RKO (cell line): ENCODE results near the gene SKI.

ENCODE experiments used
- DNase-seq: peaks from one replicate; pipeline ENCODE4 v3.0.0-alpha.2; 2016; ENCODE audit warnings: low spot score

The SKI gene

GRCh38 chr1:2352897-2353550, 124.9 kb downstream of the SKI start:
- DNase-seq, result no peak

GRCh38 chr1:2353551-2354438, 125.7 kb downstream of the SKI start:
- DNase-seq, result no peak

DNA sequence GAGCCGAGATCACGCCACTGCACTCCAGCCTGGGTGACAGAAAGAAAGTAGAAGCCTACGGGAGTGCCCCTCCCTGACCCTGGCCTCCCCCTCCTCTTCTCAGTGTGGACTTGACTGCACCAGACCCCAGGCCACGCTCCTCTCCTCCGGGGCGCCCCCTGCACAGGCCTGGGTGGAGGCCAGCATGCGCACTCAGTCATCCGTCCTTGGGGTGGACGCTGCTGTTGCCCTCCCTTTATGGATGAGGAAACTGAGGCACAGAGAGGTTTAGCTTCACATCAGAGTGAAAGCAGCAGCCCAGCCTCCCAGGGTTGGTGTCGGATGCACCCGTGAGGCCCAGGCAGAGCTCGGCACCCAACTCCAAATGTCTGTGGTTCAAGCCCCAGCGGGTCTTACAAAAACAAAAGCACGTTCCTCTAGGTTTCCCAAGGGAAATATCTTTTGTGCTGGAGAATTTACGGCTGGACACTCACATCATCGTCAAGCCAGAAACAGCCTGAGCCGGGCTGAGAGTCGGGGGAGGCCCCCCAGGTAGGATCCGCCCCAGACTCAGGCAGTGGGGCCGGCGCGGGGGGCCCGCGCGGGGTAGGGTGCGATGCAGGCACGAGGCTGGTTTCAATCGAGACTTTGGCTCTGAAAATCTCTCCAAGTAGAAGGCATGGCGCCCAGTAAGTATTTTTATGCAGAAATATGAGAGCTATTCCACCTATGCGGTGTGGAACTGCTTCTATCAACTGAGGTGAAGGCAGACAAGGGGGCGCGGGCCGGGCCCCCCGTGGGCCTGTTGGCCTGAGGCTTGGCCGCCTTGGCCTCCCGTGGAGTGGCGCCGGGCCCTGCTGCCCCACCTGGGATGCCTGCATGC, 126.6 kb downstream of the SKI start:
- no peak for DNase-seq

- DNase-seq, result no peak
These were observed 127.5 kb downstream of the SKI start for GRCh38 chr1:2355373-2356261.

DNA sequence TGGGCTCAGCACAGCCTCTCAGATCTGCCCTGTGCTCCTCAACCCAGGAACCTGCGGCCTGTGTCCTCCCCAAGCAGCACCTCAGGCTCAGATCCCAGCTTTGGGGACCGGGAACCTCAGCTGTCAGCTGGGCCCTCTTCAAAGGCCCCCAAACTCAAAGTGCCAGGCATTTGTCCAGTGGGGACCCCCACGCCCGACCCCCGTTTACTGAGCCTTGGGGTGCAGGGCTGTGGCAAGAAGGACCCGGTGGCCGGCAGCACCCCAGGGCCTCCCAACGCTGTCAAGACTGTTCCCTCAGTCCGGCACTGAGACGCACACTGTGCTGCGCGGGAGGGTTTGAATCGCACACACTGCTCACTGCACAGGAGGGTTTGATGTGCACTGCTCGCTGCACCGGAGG, 128.3 kb downstream of the SKI start:
- DNase-seq, result no peak

GRCh38 chr1:2356911-2357845, 129.1 kb downstream of the SKI start:
- DNase-seq, result no peak

GRCh38 chr1:2358072-2358471, 130.0 kb downstream of the SKI start:
- no peak for DNase-seq

DNA sequence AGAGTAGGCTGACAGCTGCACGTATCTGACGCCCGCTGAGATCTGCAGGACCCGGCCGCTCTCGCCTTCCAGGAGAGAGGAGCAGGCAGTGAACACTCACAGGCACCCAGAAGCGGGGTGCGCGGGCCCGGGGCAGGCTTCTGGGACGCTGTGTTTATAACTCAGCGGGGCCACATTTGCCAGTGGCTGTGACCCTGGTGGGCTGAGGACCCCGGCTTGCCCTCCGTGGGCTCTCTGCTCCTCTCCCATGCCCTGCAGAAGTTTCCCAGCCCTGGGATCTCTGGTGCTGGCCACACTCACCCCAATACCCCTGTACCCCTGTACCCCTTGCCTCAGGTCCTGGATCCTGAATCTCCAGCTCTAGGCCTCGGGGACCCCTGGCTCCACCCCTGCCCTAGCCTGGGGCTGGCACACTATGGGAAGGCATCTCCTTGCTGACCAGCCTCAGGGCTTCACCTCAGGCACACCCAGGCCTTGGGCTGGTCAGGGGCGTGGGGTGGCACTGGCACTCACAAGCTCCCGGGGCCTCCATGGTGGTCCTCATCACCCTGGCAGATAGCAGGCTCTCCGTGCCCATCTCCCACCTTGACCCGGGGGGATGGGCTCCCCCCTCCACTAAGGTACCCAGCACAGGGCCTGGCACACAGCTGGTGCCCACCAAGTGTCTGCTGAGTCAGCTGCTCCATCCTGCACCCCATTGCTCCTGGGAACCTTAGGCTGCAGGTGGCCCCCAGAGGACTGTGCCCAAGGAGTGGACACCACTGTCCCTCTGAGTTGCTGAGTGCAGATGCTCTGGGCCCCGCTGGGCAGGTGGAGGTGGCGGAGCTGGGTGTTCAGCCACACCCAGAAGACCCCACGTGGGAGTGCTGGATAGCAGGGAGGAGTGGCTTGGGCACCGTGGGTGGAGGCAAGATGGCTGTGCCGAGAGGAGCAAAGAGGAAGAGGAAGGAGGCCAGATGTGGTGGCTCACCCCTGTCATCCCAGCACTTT, 130.8 kb downstream of the SKI start:
- DNase-seq, result no peak
